ENCODE data around the gene OR6K6. TPM values are rescaled to one million over a fixed set of nuclear protein-coding genes. Genes with fewer than 3 reads are reported as not detected.

Gene OR6K6
- total RNA-seq (2014; rRNA removed; shearing (Covaris generic)) (not detected in 2 replicates), polyA plus RNA-seq (2016; fragmentation: Nextera tagmentation; extraction: Ambion mirVana) (not detected in 2 replicates)

- 8 to 13% methylated on average over 2 of the region's 2 CpGs for WGBS, 2 experiments (ENCODE audit: low coverage in 1 of 2, low lambda C conversion rate in 2 of 2, missing lambda C conversion rate in 2 of 2)
- Histone ChIP-seq H2AFZ (no peak within 1 kb of the TSS), H3K9ac (no peak within 1 kb of the TSS), H3K4me2 (ENCODE audit: unreplicated experiment) (no peak within 1 kb of the TSS), H3K79me2 (ENCODE audit: insufficient read depth) (no peaks in the 10 kb centered on the region), H3K4me1 (ENCODE audit: insufficient read depth) (no peaks in the 10 kb centered on the region), H3K27ac (no peak within 1 kb of the TSS), H3K4me3 (no peak within 1 kb of the TSS), H3K36me3 (ENCODE audit: low read depth) (no peaks in the 10 kb centered on the region), H3F3A (ENCODE audit: insufficient read depth) (no peaks in the 10 kb centered on the region), H3K9me2 (ENCODE audit: insufficient read depth) (no peaks in the 10 kb centered on the region), H3K27me3 (replicated peaks; ENCODE audit: insufficient read depth) (no peaks in the 10 kb centered on the region), H3K9me3 (ENCODE audit: low read depth) (no peaks in the 10 kb centered on the region), H4K20me1 (ENCODE audit: insufficient read depth) (no peaks in the 10 kb centered on the region)
- TF ChIP-seq EZH2phosphoT487 (IDR thresholded peaks at IDR 0.05; ENCODE audit: insufficient read depth, low read depth) (no peak), EZH2 (IDR thresholded peaks at IDR 0.05; ENCODE audit: insufficient read depth, poor library complexity, severe bottlenecking) (no peak)
- in situ Hi-C loops (cut with MboI), result no loop called here
- DNase-seq, result no peak
These were observed at the start of gene OR6K6 for GRCh38 chr1:158754420-158754819. TSS of gene OR6K6 (plus strand) at chr1:158754720. CDS start at chr1:158754888, 168 bp downstream.

GRCh38 chr1:158706096-158706495, 48.4 kb upstream of the OR6K6 start:
- 11 to 25% methylated on average over 2 of the region's 2 CpGs for WGBS, 2 experiments (ENCODE audit: low coverage in 1 of 2, low lambda C conversion rate in 2 of 2, missing lambda C conversion rate in 2 of 2)
- no peak overlapping the region for H3K27ac ChIP-seq
- no peaks in the 10 kb centered on the region for H3K4me1 ChIP-seq (ENCODE audit: insufficient read depth)
- no peaks in the 10 kb centered on the region for H3K9me3 ChIP-seq (ENCODE audit: low read depth)
- H3K4me2 ChIP-seq (ENCODE audit: unreplicated experiment), result no peak overlapping the region
- no peaks in the 10 kb centered on the region for H3K27me3 ChIP-seq (replicated peaks; ENCODE audit: insufficient read depth)
- H3K9ac ChIP-seq, result no peak overlapping the region
- no peaks in the 10 kb centered on the region for H4K20me1 ChIP-seq (ENCODE audit: insufficient read depth)
- no peak for DNase-seq
- in situ Hi-C loops (cut with MboI), result no loop called here
- no peaks in the 10 kb centered on the region for H3K79me2 ChIP-seq (ENCODE audit: insufficient read depth)
- H3K4me3 ChIP-seq, result no peak overlapping the region
- no peaks in the 10 kb centered on the region for H3K9me2 ChIP-seq (ENCODE audit: insufficient read depth)
- H3F3A ChIP-seq (ENCODE audit: insufficient read depth), result no peaks in the 10 kb centered on the region
- no peaks in the 10 kb centered on the region for H3K36me3 ChIP-seq (ENCODE audit: low read depth)
- no peak overlapping the region for H2AFZ ChIP-seq
- no peak for TF ChIP-seq EZH2phosphoT487 (IDR thresholded peaks at IDR 0.05; ENCODE audit: insufficient read depth, low read depth)
- no peak for TF ChIP-seq EZH2 (IDR thresholded peaks at IDR 0.05; ENCODE audit: insufficient read depth, poor library complexity, severe bottlenecking)

GRCh38 chr1:158711098-158711497, 43.4 kb upstream of the OR6K6 start:
- H3K27ac ChIP-seq, result no peak overlapping the region
- H3K27me3 ChIP-seq (replicated peaks; ENCODE audit: insufficient read depth), result no peaks in the 10 kb centered on the region
- H2AFZ ChIP-seq, result no peak overlapping the region
- no peaks in the 10 kb centered on the region for H3K9me2 ChIP-seq (ENCODE audit: insufficient read depth)
- 8 to 12% methylated on average over 4 of the region's 4 CpGs for WGBS, 2 experiments (ENCODE audit: low coverage in 1 of 2, low lambda C conversion rate in 2 of 2, missing lambda C conversion rate in 2 of 2)
- H3K79me2 ChIP-seq (ENCODE audit: insufficient read depth), result no peaks in the 10 kb centered on the region
- no peak overlapping the region for H3K4me2 ChIP-seq (ENCODE audit: unreplicated experiment)
- no peak for TF ChIP-seq EZH2 (IDR thresholded peaks at IDR 0.05; ENCODE audit: insufficient read depth, poor library complexity, severe bottlenecking)
- TF ChIP-seq EZH2phosphoT487 (IDR thresholded peaks at IDR 0.05; ENCODE audit: insufficient read depth, low read depth), result no peak
- no peaks in the 10 kb centered on the region for H3K36me3 ChIP-seq (ENCODE audit: low read depth)
- no peak overlapping the region for H3K4me3 ChIP-seq
- no peaks in the 10 kb centered on the region for H4K20me1 ChIP-seq (ENCODE audit: insufficient read depth)
- H3F3A ChIP-seq (ENCODE audit: insufficient read depth), result no peaks in the 10 kb centered on the region
- in situ Hi-C loops (cut with MboI), result no loop called here
- no peak for DNase-seq
- H3K4me1 ChIP-seq (ENCODE audit: insufficient read depth), result no peaks in the 10 kb centered on the region
- no peaks in the 10 kb centered on the region for H3K9me3 ChIP-seq (ENCODE audit: low read depth)
- H3K9ac ChIP-seq, result no peak overlapping the region

- no peak overlapping the region for H3K9ac ChIP-seq
- no peak overlapping the region for H2AFZ ChIP-seq
- no peak overlapping the region for H3K4me2 ChIP-seq (ENCODE audit: unreplicated experiment)
- H3K4me1 ChIP-seq (ENCODE audit: insufficient read depth), result no peaks in the 10 kb centered on the region
- H3K79me2 ChIP-seq (ENCODE audit: insufficient read depth), result no peaks in the 10 kb centered on the region
- H3K4me3 ChIP-seq, result no peak overlapping the region
- no peak overlapping the region for H3K27ac ChIP-seq
- H3F3A ChIP-seq (ENCODE audit: insufficient read depth), result no peaks in the 10 kb centered on the region
- H4K20me1 ChIP-seq (ENCODE audit: insufficient read depth), result no peaks in the 10 kb centered on the region
- no peaks in the 10 kb centered on the region for H3K9me2 ChIP-seq (ENCODE audit: insufficient read depth)
- no peaks in the 10 kb centered on the region for H3K9me3 ChIP-seq (ENCODE audit: low read depth)
- H3K27me3 ChIP-seq (replicated peaks; ENCODE audit: insufficient read depth), result 0 out of 2 replicates have a peak, but pooled peaks cover 3% of the 10 kb centered on the region
- TF ChIP-seq EZH2 (IDR thresholded peaks at IDR 0.05; ENCODE audit: insufficient read depth, poor library complexity, severe bottlenecking) (no peak), EZH2phosphoT487 (IDR thresholded peaks at IDR 0.05; ENCODE audit: insufficient read depth, low read depth) (no peak)
- WGBS, 2 experiments (ENCODE audit: low coverage in 1 of 2, low lambda C conversion rate in 2 of 2, missing lambda C conversion rate in 2 of 2), result 0 to 4% methylated on average over 1 of the region's 1 CpG
- in situ Hi-C loops (cut with MboI), result no loop called here
- no peaks in the 10 kb centered on the region for H3K36me3 ChIP-seq (ENCODE audit: low read depth)
- no peak for DNase-seq
These were observed 39.8 kb upstream of the OR6K6 start for GRCh38 chr1:158714754-158715153.

GRCh38 chr1:158716335-158716734, 38.2 kb upstream of the OR6K6 start:
- 56% methylated on average over 1 of the region's 1 CpG for WGBS, 2 experiments (ENCODE audit: low coverage in 1 of 2, low lambda C conversion rate in 2 of 2, missing lambda C conversion rate in 2 of 2)
- H3F3A ChIP-seq (ENCODE audit: insufficient read depth), result no peaks in the 10 kb centered on the region
- H3K9me3 ChIP-seq (ENCODE audit: low read depth), result no peaks in the 10 kb centered on the region
- no peak overlapping the region for H3K4me2 ChIP-seq (ENCODE audit: unreplicated experiment)
- no peaks in the 10 kb centered on the region for H3K36me3 ChIP-seq (ENCODE audit: low read depth)
- no peak for DNase-seq
- no peaks in the 10 kb centered on the region for H4K20me1 ChIP-seq (ENCODE audit: insufficient read depth)
- no peak overlapping the region for H3K27ac ChIP-seq
- in situ Hi-C loops (cut with MboI), result no loop called here
- no peak overlapping the region for H3K9ac ChIP-seq
- H3K4me1 ChIP-seq (ENCODE audit: insufficient read depth), result no peaks in the 10 kb centered on the region
- no peaks in the 10 kb centered on the region for H3K9me2 ChIP-seq (ENCODE audit: insufficient read depth)
- no peak overlapping the region for H3K4me3 ChIP-seq
- TF ChIP-seq EZH2phosphoT487 (IDR thresholded peaks at IDR 0.05; ENCODE audit: insufficient read depth, low read depth), result no peak
- no peak for TF ChIP-seq EZH2 (IDR thresholded peaks at IDR 0.05; ENCODE audit: insufficient read depth, poor library complexity, severe bottlenecking)
- H3K27me3 ChIP-seq (replicated peaks; ENCODE audit: insufficient read depth), result 0 out of 2 replicates have a peak, but pooled peaks cover 5% of the 10 kb centered on the region
- H2AFZ ChIP-seq, result no peak overlapping the region
- no peaks in the 10 kb centered on the region for H3K79me2 ChIP-seq (ENCODE audit: insufficient read depth)
